HG03571 (cell line): ENCODE measurements around the gene BABAM2.
"Not testable (repeated sequence)": the region's sequence is repeated elsewhere in the genome, so short reads cannot be mapped to it uniquely, and the experiment has no call there.

Experiments used
- ATAC-seq: cut with Tn5 transposase; IDR thresholded peaks from one replicate; pipeline ENCODE4 v1.9.1; 2021; ENCODE audit not compliant: unreplicated experiment

The BABAM2 gene

DNA sequence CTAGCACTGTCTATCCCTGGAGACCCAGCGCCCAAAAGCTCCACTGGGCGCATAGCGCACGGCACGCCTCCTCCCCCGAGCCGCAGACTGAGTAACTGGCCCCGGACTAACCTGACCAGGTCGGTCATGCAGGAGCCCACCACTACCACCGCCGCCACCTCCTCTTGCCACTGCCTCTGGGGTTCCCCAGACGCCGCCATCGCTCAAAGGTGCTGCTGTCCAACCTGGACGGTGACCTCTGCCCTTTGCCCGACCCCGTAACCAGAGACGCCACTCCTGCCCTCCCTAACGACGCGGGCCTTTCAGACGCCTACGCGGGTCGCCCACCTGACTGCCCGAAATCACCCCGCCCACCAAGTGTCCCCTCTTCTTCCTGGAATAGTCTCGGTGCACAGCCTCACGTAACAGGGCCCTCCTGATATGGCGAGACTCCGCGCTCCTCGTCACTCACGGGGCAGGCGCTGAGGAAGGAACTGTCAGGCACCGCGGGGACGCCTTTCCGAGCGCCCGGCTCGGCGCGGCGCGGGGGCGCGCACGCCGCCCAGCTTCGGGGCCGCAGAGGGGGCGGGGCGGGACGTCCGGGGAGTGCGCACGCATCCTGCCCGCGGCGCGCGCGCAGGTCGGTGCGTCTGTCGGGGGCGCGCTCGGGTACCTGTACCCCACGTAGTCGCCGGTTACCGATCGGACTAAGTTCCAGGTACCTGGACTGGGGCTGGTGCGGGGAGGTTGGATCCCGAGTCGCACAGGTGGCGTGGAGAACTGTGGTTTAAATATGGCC, at the start of gene BABAM2, which contains the start of gene RBKS:
Gene BABAM2, plus strand, starts transcription at position 584 of the 778 bp plus-strand sequence. CDS start 3,828 bp downstream, outside the sequence.
Gene RBKS, minus strand, starts transcription at position 242 of the 778 bp plus-strand sequence. Its CDS starts 42 bp downstream, at position 200.
- ATAC-seq = peak; percentile 72

DNA sequence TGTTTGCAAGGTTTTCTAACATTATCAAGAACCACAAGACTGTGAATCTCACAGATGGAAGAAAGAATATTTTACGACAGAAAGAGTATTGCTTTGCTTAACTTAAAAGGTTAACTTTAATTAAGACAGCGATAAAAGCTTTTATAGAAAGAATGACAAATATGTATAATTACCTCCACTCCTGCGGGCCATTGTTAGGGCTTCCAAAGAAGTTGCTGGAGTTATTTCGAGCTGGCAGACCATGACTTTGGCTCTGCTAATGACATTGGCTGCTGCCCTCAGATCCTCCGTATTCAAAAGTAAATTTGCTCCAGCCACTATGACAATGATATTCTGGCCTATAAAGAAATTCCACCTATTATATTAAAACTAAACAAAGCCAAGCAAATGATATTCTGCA, 47.6 kb upstream of the BABAM2 start:
- no peak for ATAC-seq

DNA sequence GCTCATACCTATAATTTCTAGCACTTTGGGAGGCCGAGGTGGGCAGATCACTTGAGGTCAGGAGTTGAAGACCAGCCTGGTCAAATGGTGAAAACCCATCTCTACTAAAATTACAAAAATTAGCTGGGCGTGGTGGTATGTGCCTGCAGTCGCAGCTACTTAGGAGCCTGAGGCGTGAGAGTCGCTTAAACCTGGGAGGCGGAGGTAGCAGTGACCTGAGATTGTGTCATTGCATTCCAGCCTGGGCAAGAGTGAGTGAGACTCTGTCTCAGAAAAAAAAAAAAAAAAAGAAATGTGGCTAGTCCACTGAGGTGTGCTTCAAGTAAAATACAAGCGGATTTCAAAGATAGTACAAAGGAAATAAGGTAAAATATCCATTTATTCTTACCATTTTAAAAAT, 46.5 kb upstream of the BABAM2 start:
- no peak for ATAC-seq

DNA sequence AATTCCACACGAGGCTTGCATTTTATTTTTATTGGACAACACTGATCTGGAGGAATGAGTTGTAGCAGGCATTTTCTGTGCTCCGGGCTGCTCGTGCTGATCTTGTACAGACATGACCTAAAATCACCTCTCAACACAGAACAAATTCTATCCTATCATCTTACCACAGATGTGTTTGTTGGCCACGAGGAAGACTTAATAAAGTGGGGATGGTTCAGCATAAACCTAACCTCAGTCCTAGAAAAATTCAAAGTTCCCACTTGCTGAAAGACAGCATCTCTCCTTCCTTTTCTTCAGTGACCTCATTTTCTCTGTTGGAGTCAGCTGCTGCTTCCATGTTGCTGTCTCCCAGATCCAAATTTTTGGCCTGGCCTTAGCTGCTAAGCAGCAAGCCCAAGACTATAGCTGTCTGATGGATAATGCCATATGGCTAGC, 45.7 kb upstream of the BABAM2 start:
- ATAC-seq = no peak

DNA sequence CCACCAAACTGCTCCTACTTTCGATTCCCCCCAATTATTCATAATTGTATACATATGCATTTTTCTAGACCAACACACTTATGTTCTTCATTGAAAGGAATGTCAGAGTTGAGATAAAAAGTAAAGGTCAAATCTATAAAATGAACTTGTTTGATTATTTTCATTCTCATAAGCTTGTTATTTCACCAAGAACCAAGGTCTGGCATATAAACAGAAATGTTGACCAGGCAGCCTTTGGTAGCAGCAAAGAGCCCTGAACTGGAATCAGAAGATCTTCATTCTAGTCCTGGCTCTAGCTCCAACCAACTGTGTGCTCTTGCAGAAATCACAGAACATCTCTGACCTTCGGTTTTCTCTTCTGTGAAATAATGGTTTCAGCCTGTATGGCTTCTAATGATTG, 43.2 kb upstream of the BABAM2 start:
- no peak for ATAC-seq

DNA sequence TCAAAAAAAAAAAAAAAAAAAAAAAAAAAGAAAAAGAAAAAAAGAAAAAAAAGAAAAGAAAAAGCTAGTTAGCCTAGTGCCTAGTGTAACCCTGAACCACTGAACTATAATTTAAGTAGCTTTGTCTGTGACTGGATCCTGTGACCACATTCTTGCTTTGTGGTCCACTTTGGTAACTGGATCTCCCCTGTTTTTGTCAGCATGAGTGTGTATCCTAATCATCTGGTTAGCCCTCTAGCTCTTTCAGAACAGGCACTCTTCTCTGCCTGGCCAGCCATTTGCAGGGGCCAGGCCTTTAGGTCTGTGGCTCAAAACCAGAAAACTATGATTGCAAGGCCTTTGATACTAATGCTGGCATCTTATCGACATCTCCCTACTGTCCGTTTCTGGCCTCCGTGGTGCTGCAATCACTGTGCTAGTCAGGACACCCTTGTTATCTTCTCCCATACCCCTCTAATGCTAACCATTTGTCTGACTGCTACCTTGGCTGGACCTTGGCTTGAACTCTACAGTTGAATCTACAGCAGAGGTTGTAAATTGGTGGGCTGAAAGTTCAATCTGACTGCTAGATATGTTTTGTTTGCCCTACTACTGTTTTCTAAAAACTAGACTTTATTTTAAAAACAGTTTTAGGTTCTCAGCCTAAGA, 40.8 kb upstream of the BABAM2 start:
- no peak for ATAC-seq

DNA sequence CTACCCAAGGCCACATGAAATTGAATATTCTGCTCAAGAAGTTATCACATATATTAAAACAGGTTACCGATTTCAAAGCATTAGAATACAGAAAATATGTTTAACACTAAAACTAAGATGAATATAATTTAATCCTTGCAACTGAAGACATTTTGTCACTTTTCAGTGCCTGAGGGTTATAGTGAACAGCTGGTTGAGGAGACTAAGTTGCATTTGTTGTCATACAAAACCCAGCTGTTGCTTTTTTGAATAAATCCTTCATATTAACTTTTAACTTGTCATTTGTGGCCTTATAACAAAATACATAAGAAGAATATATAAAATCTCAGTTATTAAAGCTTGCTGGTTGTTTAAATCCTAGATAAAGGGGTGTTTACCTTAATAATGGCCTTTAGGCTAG, 37.8 kb upstream of the BABAM2 start:
- ATAC-seq = no peak

DNA sequence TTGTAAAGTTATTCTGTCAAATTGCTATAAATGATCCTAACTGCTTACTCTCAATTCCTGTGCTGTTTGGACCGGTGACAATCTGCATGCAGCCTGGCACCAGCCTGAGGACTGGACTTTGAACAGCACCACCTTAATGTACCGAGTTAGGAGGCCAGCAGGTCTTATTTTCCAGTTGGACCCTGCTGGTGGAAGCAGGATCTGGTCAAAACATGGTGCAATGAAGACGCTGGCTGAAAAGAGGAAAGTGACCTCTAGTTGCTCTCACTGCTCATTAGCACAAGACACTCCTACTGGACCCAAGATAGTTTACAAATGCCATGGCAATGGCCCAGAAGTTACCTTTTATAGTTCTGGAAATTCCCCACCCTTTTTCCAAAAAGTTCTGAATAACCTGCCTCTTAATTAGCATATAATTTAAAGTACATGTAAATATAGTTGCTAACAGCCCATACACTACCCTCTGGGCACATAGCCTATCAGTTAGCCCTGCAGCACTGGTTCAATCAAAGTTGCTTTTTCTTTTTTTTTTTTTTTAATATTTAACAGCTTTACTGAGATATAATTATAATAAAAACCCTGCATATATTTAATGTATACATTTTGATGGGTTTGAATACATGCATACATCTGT, 36.2 kb upstream of the BABAM2 start:
- ATAC-seq = no peak

DNA sequence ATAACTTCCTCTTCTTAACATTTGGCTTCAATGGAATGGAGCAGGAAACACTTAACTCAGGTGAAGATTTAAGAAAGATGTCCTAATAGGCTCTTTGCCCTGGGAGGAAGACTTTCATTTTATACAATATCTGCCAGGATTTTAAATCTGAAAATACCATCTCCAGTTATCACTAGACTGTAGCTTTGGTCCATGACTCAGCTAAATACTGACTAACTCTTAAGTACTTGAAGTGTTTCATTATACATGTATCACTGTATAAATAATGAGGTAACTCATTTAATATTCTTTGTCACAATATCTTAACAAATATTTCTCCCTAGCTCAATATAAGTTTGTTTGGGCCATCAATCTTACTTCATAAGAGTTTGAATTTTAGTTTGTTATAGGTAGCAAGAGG, 35.1 kb upstream of the BABAM2 start:
- ATAC-seq = no peak

DNA sequence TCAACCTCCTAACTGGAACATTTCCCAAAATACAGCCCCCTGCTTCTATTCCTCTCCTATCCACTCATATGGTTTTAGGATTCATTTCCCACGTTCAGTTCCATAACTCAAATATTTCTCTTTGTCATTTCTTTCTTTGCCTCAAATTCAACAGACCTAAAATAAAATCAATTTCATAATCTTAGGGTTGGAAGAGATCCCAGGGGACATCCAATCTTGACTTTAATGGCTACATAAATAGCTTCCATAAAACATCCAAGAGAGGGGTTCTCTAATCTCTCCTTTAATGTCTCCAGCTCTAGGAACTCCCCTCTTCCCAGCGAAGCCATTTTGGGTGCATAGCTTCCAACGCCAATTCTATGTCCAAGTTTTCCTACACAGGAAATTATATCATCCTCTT, 34.1 kb upstream of the BABAM2 start:
- no peak for ATAC-seq

DNA sequence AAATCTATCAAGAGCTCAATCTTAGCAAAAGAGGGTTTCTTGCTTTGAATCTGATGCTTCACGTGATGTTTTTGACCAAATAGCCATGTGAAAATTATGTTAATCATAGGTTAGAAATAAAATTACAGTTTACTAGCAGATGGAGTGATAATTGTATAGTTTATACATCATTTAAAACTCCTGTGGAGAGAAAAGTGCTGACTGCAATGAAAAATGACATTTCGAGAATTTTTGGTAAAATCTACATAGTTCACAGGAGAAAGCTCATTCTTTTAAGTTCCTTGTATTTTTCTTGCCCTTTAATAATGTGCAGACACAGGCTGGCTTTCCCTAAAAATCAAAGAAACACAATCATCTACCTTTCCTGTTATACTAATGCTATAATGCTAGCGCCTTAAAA, 33.6 kb upstream of the BABAM2 start:
- no peak for ATAC-seq

DNA sequence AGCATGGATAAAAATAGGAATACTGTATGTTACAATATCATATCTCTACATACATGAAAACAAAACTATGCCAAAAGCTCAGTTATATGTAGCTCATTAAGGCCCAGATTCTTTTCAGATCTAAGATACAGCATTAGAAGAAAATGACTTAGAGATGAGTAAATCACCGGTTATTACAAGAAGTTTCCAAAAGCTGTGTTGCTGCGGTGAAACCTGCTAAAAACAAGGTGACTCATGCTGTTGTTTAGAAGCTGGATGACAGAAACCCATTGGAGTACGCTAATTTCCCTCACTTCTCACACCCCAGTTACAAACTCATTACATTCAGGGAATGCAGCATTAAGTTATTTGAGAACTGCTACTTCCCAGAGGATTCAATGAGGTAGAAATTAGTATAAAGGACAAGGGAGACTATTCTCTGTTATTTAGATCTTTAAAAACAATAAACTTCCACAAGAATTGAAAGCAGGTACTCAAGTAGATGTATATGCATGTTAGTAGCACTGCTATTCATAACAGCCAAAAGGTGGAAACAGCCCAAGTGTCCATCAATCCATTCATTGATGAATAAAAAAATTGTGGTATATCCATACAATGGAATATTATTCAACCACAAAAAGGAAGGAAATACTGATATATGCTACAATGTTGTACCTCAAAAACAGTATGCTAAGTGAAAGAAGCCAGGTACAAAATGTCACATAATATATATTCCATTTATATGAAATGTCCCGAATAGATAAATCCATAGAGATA, 32.9 kb upstream of the BABAM2 start:
- no peak for ATAC-seq

DNA sequence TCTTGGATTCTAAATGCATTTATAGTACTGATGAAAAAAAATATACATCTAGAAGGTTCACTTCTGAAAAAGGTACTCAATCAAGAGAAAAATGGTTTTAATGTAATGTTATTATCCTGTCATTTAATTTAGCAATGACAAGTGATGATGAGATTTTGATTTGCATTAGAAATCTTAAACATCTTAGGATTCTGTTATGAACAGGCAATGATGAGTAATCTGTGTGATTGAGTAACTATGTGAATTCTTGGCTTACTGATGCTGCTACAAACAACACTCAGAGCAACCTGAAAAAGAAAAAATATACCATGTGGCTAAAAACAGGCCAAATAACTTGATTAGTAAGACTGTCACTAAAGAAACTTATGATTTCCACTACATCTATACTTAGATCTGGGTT, 30.4 kb upstream of the BABAM2 start:
- no peak for ATAC-seq

DNA sequence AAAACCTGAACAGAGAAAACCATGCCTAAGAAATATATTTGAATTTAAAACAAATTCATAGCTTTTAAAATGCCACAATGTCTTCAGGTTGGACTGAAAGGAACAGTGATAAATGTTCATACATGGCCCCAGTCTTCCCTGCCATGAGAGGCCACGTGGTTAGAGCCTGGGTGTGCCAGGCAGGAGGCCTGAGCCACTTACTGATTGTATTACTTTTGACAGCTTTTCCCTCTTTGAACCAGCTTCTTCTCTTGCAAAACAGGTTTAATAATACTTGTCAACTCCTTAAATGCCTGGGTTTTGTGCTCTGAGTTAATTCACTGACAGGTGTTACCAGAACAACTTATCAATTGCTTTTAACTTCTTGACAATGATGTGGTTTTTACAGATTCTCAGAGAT, 27.4 kb upstream of the BABAM2 start:
- no peak for ATAC-seq

DNA sequence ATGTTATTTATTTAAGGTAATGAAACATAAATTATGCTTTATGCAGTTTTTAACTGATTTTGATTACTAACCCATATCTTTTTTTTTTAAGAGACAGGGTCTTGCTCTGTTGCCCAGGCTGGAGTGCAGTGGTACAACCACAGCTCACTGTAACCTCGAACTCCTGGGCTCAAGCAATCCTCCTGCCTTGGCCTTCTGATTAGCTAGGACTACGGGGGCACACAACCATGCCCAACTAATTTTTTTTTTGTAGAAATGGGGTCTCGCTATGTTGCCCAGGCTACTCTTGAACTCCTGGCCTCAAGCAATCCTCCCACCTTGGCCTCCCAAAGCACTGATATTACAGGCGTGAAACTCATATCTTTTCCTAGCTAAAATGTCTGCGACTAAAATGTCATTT, 26.6 kb upstream of the BABAM2 start:
- ATAC-seq = not testable (repeated sequence)

DNA sequence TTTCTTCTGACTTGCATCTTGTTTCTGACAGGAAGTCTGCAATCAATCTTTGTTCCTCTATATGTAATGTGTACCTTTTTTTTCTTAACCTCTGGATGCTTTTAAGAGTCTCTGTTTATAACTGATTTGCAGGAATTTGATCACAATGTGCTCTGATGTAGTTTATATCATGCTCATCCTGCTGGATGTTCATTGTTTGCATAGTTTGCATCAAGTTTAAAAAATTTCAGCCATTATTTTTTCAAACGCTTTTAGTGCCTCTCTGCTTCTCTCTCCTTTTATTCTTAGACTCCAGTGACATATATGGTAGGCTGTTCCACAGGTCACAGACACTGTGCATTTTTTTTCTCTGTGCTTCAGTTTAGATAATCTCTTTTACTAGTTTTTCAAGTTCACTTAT, 24.3 kb upstream of the BABAM2 start:
- ATAC-seq = no peak

DNA sequence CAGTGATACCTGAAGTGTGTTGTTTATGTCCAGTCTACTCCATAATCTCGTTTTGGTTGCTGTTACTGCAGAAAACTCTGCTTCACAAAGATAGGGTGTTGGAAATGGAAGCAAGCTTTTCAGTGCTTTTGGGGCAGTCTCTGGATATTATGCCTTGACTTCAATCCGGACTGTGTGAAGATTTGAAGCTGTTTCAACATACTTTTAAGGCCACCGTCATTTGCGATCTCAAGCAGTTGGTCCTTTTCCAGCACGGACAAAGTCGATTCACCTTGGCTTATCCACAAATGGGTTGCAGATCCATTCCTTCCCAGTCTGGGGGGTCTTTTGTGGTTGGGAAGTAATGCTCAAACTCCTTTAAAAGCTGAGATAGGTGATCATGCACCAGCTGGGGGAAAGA, 20.8 kb upstream of the BABAM2 start:
- ATAC-seq = no peak

DNA sequence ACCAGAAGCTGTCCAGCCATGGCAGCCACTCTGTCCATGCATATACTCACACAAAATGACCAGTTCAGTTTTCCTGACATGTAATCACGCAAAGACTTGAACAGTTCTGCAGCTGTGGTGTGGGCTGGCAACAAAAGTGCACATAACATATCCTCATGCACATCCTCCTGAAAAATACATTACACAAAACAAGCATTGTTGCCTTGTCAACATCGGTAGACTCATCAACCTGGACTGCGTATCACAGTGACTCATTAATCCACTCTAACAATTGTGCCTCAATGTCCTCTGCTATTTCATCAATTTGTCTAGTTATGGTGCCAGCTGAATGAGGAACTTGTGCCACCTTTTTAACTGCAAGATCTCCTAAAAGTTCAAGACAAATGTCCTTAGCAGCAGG, 19.8 kb upstream of the BABAM2 start:
- no peak for ATAC-seq

DNA sequence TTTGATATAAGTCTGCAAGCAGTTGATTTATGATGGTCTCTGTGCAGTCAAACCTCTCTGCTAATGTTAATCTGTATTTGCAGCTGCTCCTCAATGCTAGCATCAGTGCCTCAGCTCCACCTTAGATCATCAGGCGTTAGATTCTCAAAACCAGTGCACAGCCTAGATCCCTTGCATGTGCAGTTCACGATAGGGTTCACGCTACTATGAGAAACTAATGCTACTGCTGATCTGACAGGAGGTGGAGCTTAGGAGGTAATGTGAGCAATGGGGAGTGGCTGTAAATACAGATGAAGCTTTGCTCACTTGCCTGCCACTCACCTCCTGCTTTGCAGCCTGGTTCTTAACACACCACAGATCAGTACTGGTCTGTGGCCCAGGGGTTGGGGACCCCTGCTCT, 18.7 kb upstream of the BABAM2 start:
- ATAC-seq = no peak

DNA sequence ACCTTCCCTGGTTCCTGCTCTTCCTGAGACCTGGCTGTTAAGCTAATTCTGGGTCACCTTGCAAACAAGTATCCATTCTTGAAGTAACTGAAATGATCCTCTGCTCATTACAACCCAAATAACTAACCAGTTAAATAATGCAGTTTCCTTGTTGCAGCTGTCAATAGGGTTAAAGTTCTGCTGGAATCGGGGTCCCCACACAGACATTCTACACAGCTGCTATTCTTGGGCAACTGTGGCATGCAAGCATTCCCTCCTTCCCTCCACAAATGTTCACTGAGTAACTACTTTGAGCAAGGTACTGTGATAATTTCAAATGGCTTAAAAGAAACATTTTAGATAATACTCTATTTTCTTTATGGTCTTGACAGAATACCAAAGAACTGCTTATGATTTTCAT, 17.4 kb upstream of the BABAM2 start:
- ATAC-seq = no peak
